Stimulated activated CD4-positive, alpha-beta T cell treated with anti-CD3 and anti-CD28 coated beads, Interleukin-2, amount 100 ng/mL, for 48 hours (primary cell): ENCODE measurements around the gene GRM8.
"Not testable (repeated sequence)": the region's sequence is repeated elsewhere in the genome, so short reads cannot be mapped to it uniquely, and the experiment has no call there.

Source experiments
- DNase-seq, 2 donors: peaks; one replicate each; pipeline ENCODE4 v3.0.0-alpha.2; 2020

GRM8 gene

GRCh38 chr7:127021857-127022256, 230.9 kb downstream of the GRM8 start:
- no peak for DNase-seq

GRCh38 chr7:127021019-127021738, 231.6 kb downstream of the GRM8 start:
- DNase-seq = no peak

GRCh38 chr7:127018889-127019288, 233.9 kb downstream of the GRM8 start:
- no peak for DNase-seq

GRCh38 chr7:127017196-127017595, 235.5 kb downstream of the GRM8 start:
- DNase-seq = no peak

DNA sequence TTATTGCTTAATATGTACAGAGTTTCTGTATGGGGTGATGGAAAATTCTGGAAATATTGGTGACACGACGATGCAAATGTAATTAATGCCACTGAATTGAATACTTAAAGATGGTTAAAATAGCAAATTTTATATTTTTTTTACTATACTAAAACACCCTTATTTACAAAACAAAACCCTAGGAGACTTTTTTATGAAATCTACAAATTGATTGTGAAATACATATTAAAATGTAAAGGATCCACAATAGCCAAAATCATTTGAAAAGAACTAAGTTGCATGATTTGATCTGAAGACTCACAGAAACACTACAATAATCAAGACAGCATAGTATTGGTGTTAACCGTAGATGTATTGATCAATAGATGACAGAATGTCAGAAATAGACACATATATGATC, 252.0 kb downstream of the GRM8 start:
- DNase-seq = no peak

GRCh38 chr7:126996659-126997058, 256.1 kb downstream of the GRM8 start:
- DNase-seq = no peak

- no peak for DNase-seq
Observed at GRCh38 chr7:126993626-126994213, 259.0 kb downstream of the GRM8 start.

- no peak for DNase-seq
Observed at GRCh38 chr7:126988022-126988421, 264.7 kb downstream of the GRM8 start.

DNA sequence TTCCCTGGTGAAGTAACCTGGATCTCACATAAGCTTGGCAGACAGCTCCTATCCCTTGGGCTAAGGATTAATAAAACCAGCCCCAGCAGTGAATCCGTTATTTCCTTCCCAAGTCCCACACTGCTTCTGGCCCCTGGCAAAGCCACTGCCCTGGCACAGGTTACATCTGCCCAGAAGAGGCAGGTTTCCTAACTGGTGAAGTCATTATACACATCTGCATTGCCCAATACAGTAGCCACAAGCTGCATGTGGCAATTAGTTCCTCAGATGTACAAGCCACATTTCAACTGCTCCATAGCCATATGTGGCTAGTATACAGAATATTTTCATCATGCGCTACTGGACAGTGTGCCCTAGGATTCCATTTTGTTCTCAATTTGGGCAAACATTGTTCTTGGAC, 273.0 kb downstream of the GRM8 start:
- no peak for DNase-seq

DNA sequence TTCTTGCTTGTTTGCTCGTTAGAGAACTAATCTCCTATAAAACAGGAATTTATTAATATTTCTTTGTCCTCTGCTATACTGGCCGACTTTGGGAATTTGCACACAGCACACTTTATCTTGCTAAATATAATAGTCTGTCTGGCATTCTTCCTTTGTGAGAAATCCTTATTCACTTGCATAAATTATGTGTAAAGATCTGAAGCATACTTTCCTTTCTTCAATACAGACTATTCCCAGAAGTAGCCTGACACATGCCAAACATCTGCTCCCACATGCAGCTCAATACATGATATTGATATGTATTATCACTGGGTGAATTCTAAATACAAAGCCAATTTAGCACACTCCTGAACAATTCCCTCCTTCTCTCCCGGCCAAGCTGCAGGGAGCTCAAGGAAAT, 273.9 kb downstream of the GRM8 start:
- no peak for DNase-seq

DNA sequence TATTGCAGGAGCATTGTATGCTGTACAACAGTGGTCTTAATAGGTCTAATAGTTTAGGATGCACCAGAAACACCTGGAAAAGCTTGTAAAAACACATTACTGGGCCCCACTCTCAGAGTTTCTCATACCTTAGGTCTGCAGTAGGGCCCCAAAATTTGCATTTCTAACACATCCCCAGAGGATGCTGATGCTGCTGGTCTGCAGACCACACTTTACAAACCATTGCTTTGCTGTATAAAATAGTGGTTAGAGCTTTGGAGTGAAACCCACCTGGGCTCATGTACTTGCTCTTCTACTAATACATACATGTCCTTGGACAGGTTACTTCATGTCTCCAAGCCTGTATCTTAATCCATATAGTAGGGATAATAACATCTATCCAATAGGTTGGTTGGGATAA, 279.7 kb downstream of the GRM8 start:
- no peak for DNase-seq

DNA sequence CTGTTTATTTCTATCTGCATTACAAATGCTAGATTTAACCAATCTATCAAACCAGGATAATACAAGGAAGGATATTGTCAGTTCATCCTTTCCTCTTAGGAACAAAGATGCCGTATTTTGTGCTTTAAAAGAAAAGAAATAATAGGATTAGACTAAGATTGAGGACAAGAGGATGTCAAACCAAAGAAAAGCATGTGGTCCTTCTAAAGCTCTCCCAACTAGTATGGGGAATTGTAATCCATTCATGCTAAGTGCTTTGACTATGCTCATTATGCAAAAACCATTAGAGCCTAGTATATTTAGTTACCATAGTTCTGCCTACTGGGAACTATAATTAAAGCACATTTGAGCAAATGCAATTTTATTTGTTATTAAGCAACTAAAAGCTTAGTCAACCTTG, 280.2 kb downstream of the GRM8 start:
- DNase-seq = no peak

DNA sequence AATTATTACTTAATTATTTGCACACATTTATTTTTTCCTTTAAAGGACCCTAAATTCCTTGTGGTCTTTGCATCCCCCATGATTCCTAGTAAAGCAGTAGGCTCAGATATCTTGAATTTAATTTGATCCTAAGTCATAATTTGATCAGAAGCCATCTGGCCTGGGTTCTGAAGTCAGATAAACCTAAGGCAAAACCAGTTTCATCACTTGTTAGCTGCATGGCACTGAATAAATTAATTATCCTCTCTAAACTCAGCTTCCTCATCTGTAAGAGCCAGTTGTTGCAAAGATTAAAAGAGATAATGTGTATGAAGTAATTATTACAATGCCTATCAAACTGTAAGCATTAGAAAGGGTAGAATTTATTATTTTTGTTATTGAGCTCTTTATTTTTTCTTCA, 293.1 kb downstream of the GRM8 start:
- DNase-seq = no peak

GRCh38 chr7:126958367-126958766, 294.4 kb downstream of the GRM8 start:
- no peak for DNase-seq

GRCh38 chr7:126957443-126957842, 295.3 kb downstream of the GRM8 start:
- no peak for DNase-seq

GRCh38 chr7:126953461-126953860, 299.3 kb downstream of the GRM8 start:
- no peak for DNase-seq

- DNase-seq = no peak
Observed at GRCh38 chr7:126948664-126949063, 304.1 kb downstream of the GRM8 start.

GRCh38 chr7:126940723-126941307, 311.9 kb downstream of the GRM8 start:
- DNase-seq = no peak

DNA sequence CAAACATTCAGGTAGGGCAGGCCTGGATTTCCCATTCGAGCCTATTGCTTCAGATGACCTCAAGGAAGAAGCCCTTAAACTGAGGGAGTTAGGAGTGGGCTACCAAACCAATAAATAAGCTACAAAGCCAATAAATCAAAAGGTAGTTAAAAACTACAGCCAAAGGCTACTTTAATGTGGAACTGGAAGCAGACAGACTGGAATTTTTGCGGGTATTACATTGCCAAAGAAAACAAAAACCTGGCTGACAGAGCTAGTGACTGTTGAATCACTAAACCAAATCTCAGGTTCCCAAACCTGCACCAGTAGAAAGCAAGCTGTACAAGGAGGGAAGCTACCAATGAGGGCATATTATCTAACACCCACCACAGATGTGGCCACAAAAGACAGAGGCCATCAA, 315.6 kb downstream of the GRM8 start:
- no peak for DNase-seq

DNA sequence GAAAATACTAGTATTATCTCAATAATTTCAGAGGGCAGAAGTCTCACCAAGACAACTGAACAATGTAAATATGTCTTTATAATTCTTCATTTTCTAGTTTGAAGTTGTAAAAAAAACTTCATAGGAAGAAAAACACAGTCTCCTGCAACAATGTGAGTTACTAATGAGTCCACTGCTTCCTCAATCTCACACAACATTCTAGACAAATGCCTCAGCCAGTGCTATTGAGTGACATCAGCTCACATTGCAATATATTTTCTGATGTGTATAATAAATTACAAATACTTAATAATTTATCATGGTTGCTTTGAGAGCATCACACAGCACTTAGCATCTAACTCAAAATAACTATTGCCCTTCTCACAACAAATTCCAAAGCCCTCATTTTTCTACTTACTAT, 321.2 kb downstream of the GRM8 start:
- DNase-seq = no peak

GRCh38 chr7:126930166-126930565, 322.6 kb downstream of the GRM8 start:
- DNase-seq = no peak

- DNase-seq = no peak
Observed at GRCh38 chr7:126924477-126924876, 328.3 kb downstream of the GRM8 start.

- not testable (repeated sequence) for DNase-seq
Observed at GRCh38 chr7:126911627-126912026, 341.1 kb downstream of the GRM8 start.

DNA sequence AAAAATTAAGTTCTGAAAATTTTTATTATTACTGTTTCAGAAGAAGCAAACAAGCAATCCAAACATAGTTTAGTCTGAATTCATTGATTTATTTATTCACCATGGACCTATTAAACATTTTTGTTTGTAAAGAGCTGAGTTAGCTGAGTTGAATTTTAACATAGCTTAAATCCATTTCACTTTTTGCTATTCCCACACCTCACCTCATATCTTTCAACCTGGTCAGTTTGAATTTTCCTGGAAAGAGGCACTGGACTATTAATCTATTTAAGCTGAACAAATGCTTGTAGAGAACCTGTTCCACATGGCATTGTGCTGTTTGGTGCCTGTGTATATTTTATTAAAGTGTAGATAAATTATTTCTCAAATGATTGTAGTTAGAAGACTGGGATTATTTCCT, 344.2 kb downstream of the GRM8 start:
- not testable (repeated sequence) for DNase-seq

GRCh38 chr7:126907657-126908056, 345.1 kb downstream of the GRM8 start:
- not testable (repeated sequence) for DNase-seq
